HEK293 (cell line): ENCODE measurements around the gene ANKFN1.

ENCODE experiments used
- CTCF ChIP-seq: fragments of 450-650 bp; formaldehyde crosslinking; IDR thresholded peaks from 2 replicates; pipeline ENCODE4 v1.5.1; 2016; ENCODE audit warnings: missing biosample characterization, missing genetic modification characterization
- GLI4 ChIP-seq: fragments of 450-650 bp; formaldehyde crosslinking; IDR thresholded peaks from 2 replicates; pipeline ENCODE4 v1.5.1; 2016; ENCODE audit warnings: missing biosample characterization, missing genetic modification characterization
- HOXC10 ChIP-seq: sonication (generic); formaldehyde crosslinking; IDR thresholded peaks from 2 replicates; pipeline ENCODE4 v1.8.1; 2023; ENCODE audit warnings: mild to moderate bottlenecking, missing genetic modification reagents
- KLF17 ChIP-seq: fragments of 450-650 bp; formaldehyde crosslinking; IDR thresholded peaks from 2 replicates; pipeline ENCODE4 v1.5.1; 2016; ENCODE audit warnings: missing biosample characterization, missing genetic modification characterization
- PRDM10 ChIP-seq: fragments of 450-650 bp; formaldehyde crosslinking; IDR thresholded peaks from 2 replicates; pipeline ENCODE4 v1.5.1; 2016; ENCODE audit warnings: missing biosample characterization, missing genetic modification characterization
- ZIC2 ChIP-seq: fragments of 450-650 bp; formaldehyde crosslinking; IDR thresholded peaks from 2 replicates; pipeline ENCODE4 v1.5.1; 2016; ENCODE audit warnings: missing biosample characterization, missing genetic modification characterization
- ZNF140 ChIP-seq: fragments of 450-650 bp; formaldehyde crosslinking; IDR thresholded peaks from 2 replicates; pipeline ENCODE4 v1.5.1; 2016; ENCODE audit warnings: missing biosample characterization, missing genetic modification characterization
- ZNF248 ChIP-seq: fragments of 450-650 bp; formaldehyde crosslinking; IDR thresholded peaks from 2 replicates; pipeline ENCODE4 v1.5.1; 2017; ENCODE audit warnings: missing biosample characterization, missing genetic modification characterization
- ZNF302 ChIP-seq: fragments of 450-650 bp; formaldehyde crosslinking; IDR thresholded peaks from 2 replicates; pipeline ENCODE4 v1.5.1; 2016; ENCODE audit warnings: missing biosample characterization, missing genetic modification characterization, low read depth
- ZNF560 ChIP-seq: fragments of 450-650 bp; formaldehyde crosslinking; IDR thresholded peaks from 2 replicates; pipeline ENCODE4 v1.5.1; 2017; ENCODE audit warnings: missing biosample characterization, missing genetic modification characterization, borderline replicate concordance
- ZNF571 ChIP-seq: fragments of 450-650 bp; formaldehyde crosslinking; IDR thresholded peaks from 2 replicates; pipeline ENCODE4 v1.5.0; 2017; ENCODE audit warnings: missing biosample characterization, missing genetic modification characterization
- ZNF792 ChIP-seq: fragments of 450-650 bp; formaldehyde crosslinking; IDR thresholded peaks from 2 replicates; pipeline ENCODE4 v1.5.1; 2016; ENCODE audit warnings: missing biosample characterization, missing genetic modification characterization

- TF ChIP-seq CTCF (tag by site-specific recombination) (no peak), ZNF302 (tag by site-specific recombination) (no peak), KLF17 (tag by site-specific recombination) (no peak), GLI4 (tag by site-specific recombination) (no peak), ZNF140 (tag by site-specific recombination) (no peak), ZNF560 (no peak), ZNF248 (tag by site-specific recombination) (no peak), HOXC10 (CRISPR knock-in tag) (no peak), ZIC2 (tag by site-specific recombination) (no peak), PRDM10 (tag by site-specific recombination) (no peak), ZNF571 (tag by site-specific recombination) (no peak), ZNF792 (tag by site-specific recombination) (no peak)
Measured at GRCh38 chr17:56178203-56178602, 24.9 kb downstream of the ANKFN1 start.
